Peyer's patch (tissue), 4 donors: ENCODE results near the gene TMED6.

Experiments
- POLR2A ChIP-seq, 2 donors: fragments of 450-650 bp; IDR thresholded peaks; one replicate each; pipeline ENCODE4 v1.5.1; 2017; ENCODE audit warnings: antibody characterized with exemption in 2 of 2, mild to moderate bottlenecking in 2 of 2, moderate library complexity in 2 of 2
- TF ChIP-seq, protein P1 (sequence below), 6 experiments: fragments of 450-650 bp in 4 of 6; fragments of 200-600 bp in 2 of 6; sonication (generic) in 1 of 6; IDR thresholded peaks; one replicate each; pipeline ENCODE4 v1.5.1; 2017 to 2019; ENCODE audit warnings: antibody characterized with exemption in 6 of 6, mild to moderate bottlenecking in 3 of 6, moderate library complexity in 1 of 6

DNA sequence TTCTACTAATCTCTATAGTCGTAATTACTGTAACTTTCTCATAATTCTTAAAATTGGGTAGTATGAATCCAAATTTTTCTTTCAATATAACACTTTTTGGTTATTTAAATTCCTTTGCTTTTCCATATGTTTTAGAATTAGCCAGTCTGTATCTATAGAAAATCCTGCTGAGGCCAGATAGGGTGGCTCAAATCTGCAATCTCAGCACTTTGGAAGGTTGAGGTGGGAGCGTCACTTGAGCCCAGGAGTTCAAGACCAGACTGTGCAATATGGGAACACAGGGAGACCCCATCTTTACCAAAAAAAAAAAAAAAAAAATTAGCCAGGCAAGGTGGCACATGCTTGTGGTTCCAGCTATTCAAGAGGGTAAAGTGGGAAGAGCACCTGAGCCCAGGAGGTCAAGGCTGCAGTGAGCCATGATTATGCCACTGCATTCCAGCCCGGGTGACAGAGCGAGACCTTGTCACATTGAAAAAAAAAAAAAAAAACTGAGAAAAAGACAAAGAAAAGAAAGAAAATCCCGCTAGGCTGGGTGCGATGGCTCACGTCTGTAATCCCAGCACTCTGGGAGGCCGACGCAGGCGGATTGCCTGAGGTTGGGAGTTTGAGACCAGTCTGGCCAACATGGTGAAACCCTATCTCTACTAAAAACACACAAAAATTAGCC is 24.9 kb upstream of the TMED6 start:
- TF ChIP-seq, protein P1, sequence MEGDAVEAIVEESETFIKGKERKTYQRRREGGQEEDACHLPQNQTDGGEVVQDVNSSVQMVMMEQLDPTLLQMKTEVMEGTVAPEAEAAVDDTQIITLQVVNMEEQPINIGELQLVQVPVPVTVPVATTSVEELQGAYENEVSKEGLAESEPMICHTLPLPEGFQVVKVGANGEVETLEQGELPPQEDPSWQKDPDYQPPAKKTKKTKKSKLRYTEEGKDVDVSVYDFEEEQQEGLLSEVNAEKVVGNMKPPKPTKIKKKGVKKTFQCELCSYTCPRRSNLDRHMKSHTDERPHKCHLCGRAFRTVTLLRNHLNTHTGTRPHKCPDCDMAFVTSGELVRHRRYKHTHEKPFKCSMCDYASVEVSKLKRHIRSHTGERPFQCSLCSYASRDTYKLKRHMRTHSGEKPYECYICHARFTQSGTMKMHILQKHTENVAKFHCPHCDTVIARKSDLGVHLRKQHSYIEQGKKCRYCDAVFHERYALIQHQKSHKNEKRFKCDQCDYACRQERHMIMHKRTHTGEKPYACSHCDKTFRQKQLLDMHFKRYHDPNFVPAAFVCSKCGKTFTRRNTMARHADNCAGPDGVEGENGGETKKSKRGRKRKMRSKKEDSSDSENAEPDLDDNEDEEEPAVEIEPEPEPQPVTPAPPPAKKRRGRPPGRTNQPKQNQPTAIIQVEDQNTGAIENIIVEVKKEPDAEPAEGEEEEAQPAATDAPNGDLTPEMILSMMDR (IDR thresholded peaks at IDR 0.05) = no peak
- TF ChIP-seq POLR2A (IDR thresholded peaks at IDR 0.05) = no peak
